Sigmoid colon (tissue), 4 donors: ENCODE results near the gene DYRK1A.

Experiments used
- CTCF ChIP-seq, 4 experiments: fragments of 450-650 bp in 3 of 4; fragments of 200-600 bp in 1 of 4; IDR thresholded peaks; one replicate each; pipeline ENCODE4 v1.5.1; 2016 to 2019; ENCODE audit warnings: antibody characterized with exemption in 4 of 4, mild to moderate bottlenecking in 3 of 4, moderate library complexity in 2 of 4
- POLR2A ChIP-seq, 2 donors: fragments of 450-650 bp; IDR thresholded peaks; one replicate each; pipeline ENCODE4 v1.6.1; 2016; ENCODE audit warnings: antibody characterized with exemption in 2 of 2, mild to moderate bottlenecking in 2 of 2, moderate library complexity in 2 of 2
- POLR2AphosphoS5 ChIP-seq, 4 donors: sonication (generic); formaldehyde crosslinking; IDR thresholded peaks; one replicate each; pipeline ENCODE4 v1.6.1; 2017; ENCODE audit warnings: antibody characterized with exemption in 4 of 4

- TF ChIP-seq CTCF (IDR thresholded peaks at IDR 0.05) (no peak), POLR2A (IDR thresholded peaks at IDR 0.05) (no peak), POLR2AphosphoS5 (IDR thresholded peaks at IDR 0.05) (no peak)
Measured at GRCh38 chr21:37557261-37557950, 190.8 kb downstream of the DYRK1A start.
